Tibial nerve (tissue), 4 donors: ENCODE measurements around the gene MR1. TPM values are rescaled to one million over a fixed set of nuclear protein-coding genes. Genes with fewer than 3 reads are reported as not detected.

Source experiments
- DNase-seq, 2 donors: peaks; one replicate each; pipeline ENCODE4 v3.0.0-alpha.2; 2019; ENCODE audit warnings: low spot score in 2 of 2
- H3K27ac ChIP-seq, 4 donors: fragments of 200-600 bp; sonication (generic) in 3 of 4; one replicate each; pipeline ENCODE4 v1.5.1; 2017 to 2019; ENCODE audit warnings: mild to moderate bottlenecking in 1 of 4
- H3K27me3 ChIP-seq, 2 donors: fragments of 200-600 bp; sonication (generic) in 1 of 2; one replicate each; pipeline versions ENCODE4 v1.5.1 to v1.6.0; 2017 to 2019
- H3K36me3 ChIP-seq, 3 donors: fragments of 200-600 bp; sonication (generic); one replicate each; pipeline ENCODE4 v1.5.1; 2018 to 2019
- H3K4me1 ChIP-seq, 4 donors: fragments of 200-600 bp; sonication (generic) in 3 of 4; one replicate each; pipeline ENCODE4 v1.5.1; 2017 to 2019
- H3K4me3 ChIP-seq, 4 donors: fragments of 200-600 bp; sonication (generic) in 3 of 4; one replicate each; pipeline ENCODE4 v1.5.1; 2017 to 2019; ENCODE audit warnings: mild to moderate bottlenecking in 1 of 4, moderate library complexity in 1 of 4
- H3K9me3 ChIP-seq, 4 donors: fragments of 200-600 bp; sonication (generic) in 3 of 4; one replicate each; pipeline ENCODE4 v1.5.1; 2017 to 2019
- EP300 ChIP-seq, 2 donors: sonication (generic); formaldehyde crosslinking; IDR thresholded peaks; one replicate each; pipeline ENCODE4 v1.6.1; 2017; ENCODE audit warnings: antibody characterized with exemption in 2 of 2, mild to moderate bottlenecking in 1 of 2
- POLR2A ChIP-seq, 2 donors: fragments of 450-650 bp; IDR thresholded peaks; one replicate each; pipeline ENCODE4 v1.6.1; 2017; ENCODE audit warnings: antibody characterized with exemption in 2 of 2, mild to moderate bottlenecking in 2 of 2, moderate library complexity in 2 of 2
- WGBS, 2 donors: methylation state at CpG; one replicate each; pipeline ENCODE4 v1.1.5; 2018; 5-methylcytosine and 5-hydroxymethylcytosine counted together
- total RNA-seq, 4 donors: library from RNA; depleted of rRNA; stranded (reverse); fragments of >200 nt; gene quantifications; one replicate each; pipeline ENCODE4 v1.1.0, GENCODE V29; 2016
- TF ChIP-seq, protein P1 (sequence below), 5 experiments: fragments of 200-600 bp in 3 of 5; fragments of 450-650 bp in 2 of 5; sonication (generic) in 3 of 5; IDR thresholded peaks; one replicate each; pipeline ENCODE4 v1.5.1; 2016 to 2019; ENCODE audit warnings: antibody characterized with exemption in 5 of 5, mild to moderate bottlenecking in 3 of 5, moderate library complexity in 2 of 5

Gene MR1
- total RNA-seq, 4 donors from 2014 or later, result 9.2 to 26.2 (median 10.9) TPM

DNA sequence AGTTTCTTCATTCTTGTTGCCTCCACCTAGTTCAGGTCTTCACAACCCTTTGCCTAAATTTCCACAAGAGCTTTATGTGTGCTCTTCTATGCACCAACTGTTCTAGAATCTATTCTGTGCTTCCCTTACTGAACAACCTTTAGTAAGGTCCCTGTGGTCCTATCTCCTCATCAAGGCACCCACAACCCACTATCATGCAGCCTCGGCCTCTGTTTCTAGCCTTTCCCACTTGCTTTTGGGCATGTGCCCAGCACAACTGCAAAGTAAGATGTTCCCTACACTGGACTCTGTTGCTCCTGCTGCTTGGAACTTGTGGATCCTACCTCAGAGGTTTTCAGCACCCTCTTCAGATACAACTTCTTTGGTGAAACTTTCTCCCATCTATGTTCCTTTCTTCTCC lies 52.3 kb downstream of the MR1 start:
- Histone ChIP-seq H3K4me3 (no peak overlapping the region), H3K27me3 (no peaks in the 10 kb centered on the region), H3K9me3 (no peaks in the 10 kb centered on the region), H3K4me1 (peaks cover 0 to 24% (median 3%) of the 10 kb centered on the region in 4 donors), H3K36me3 (no peaks in the 10 kb centered on the region), H3K27ac (no peak overlapping the region)
- TF ChIP-seq POLR2A (IDR thresholded peaks at IDR 0.05), result no peak
- no peak for TF ChIP-seq EP300 (IDR thresholded peaks at IDR 0.05)
- TF ChIP-seq, protein P1, sequence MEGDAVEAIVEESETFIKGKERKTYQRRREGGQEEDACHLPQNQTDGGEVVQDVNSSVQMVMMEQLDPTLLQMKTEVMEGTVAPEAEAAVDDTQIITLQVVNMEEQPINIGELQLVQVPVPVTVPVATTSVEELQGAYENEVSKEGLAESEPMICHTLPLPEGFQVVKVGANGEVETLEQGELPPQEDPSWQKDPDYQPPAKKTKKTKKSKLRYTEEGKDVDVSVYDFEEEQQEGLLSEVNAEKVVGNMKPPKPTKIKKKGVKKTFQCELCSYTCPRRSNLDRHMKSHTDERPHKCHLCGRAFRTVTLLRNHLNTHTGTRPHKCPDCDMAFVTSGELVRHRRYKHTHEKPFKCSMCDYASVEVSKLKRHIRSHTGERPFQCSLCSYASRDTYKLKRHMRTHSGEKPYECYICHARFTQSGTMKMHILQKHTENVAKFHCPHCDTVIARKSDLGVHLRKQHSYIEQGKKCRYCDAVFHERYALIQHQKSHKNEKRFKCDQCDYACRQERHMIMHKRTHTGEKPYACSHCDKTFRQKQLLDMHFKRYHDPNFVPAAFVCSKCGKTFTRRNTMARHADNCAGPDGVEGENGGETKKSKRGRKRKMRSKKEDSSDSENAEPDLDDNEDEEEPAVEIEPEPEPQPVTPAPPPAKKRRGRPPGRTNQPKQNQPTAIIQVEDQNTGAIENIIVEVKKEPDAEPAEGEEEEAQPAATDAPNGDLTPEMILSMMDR (IDR thresholded peaks at IDR 0.05), result no peak
- 85 to 100% methylated on average over 1 of the region's 1 CpG for WGBS, 2 donors
- no peak for DNase-seq

DNA sequence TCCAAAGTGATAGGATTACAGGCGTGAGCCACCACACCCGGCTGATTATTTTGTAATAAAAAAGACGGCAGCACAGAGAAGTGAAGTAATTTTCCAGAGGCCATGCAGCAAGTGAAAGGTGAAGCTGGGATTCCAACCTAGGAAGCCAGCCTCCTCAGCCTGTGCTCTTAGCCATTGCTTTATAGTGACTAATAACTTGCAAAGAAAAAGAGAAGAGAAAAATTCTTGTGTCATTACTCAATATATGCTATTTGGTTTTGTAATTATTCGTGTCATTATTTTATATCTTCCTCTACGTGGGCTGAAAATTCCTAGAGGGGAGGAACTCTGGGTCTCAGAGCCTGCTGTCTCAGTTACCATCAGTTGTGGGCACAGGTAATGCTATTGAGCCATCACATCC lies 53.1 kb downstream of the MR1 start:
- Histone ChIP-seq H3K36me3 (no peaks in the 10 kb centered on the region), H3K27ac (no peak overlapping the region), H3K9me3 (no peaks in the 10 kb centered on the region), H3K4me1 (peaks cover 0 to 31% (median 8%) of the 10 kb centered on the region in 4 donors), H3K27me3 (no peaks in the 10 kb centered on the region), H3K4me3 (no peak overlapping the region)
- no peak for TF ChIP-seq POLR2A (IDR thresholded peaks at IDR 0.05)
- WGBS, 2 donors, result 66 to 68% methylated on average over 5 of the region's 5 CpGs
- no peak for DNase-seq

DNA sequence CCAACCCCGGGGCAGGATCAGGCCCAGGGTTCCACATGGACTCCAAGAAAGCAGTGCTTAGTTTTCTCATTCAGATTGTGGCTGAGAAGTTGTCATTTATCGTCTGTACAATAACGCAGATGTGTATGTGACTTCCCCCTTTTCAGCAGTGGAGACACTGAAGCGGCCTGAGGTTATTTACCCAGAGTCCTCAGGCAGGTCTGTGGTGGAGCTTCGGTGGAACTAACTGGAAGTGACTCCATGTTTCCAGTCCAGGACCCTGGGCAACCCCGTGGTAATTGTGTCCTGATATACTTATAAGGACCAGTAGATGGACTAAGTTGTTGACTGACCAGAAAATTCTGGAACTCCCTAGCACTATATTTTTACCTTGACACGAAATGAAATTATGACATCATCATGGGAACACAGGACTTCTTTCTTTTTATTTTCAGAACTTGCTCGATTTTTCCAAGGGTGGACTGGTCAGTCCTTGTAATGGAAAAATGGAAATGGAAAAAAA lies 53.7 kb downstream of the MR1 start:
- WGBS, 2 donors, result 70 to 76% methylated on average over 8 of the region's 8 CpGs
- Histone ChIP-seq H3K4me1 (peaks cover 0 to 36% (median 8%) of the 10 kb centered on the region in 4 donors), H3K27me3 (no peaks in the 10 kb centered on the region), H3K9me3 (no peaks in the 10 kb centered on the region), H3K36me3 (no peaks in the 10 kb centered on the region), H3K4me3 (no peak overlapping the region), H3K27ac (peak overlapping the region in 1 of 4 donors; percentile 88)
- peak in 1 of 2 donors; percentile 19 for TF ChIP-seq EP300 (IDR thresholded peaks at IDR 0.05)
- TF ChIP-seq, protein P1 (IDR thresholded peaks at IDR 0.05), result no peak
- no peak for DNase-seq

DNA sequence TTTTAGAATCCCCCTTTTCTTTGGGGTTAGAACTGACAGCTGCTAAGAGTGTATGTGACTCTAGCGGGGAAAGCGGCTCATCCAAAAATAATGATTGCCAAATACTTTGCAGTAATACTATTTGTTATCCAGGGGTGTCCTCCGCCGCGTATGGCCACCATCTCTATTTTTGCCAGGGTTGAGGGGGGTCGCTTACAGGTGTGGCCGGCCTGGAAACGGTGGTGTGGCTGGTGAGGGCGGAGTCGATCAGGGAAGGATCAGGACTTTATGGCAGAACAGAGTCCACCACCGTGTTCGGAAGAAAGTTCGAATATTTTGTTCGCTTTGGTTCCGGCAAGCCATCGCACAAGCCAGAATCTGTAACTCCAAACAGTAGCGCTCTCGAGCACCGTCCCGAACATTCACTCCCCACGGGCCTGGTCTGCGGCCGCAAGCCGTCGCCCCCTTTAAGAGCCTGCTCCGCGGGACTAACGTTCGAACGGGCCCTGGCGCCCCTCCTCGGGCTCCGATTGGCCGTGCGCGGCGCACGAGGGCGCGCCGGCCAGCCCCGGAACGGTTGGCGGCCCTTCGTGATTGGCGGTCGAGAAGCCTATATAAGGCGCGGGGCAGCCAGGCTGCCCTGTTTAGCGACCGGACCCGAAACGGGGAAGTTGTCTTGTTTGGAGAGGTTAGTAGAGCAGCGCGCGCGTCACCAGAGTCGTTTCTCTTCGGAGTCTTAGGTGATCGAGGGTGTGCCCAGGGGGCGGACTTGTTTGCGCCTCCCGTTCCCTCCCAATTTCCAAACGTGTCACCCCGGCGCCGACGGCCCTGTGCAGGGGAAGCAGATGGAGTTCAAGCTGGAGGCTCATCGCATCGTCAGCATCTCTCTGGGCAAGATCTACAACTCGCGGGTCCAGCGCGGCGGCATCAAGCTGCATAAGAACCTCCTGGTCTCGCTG lies 54.6 kb downstream of the MR1 start, which contains the start of gene IER5:
Gene IER5, plus strand, starts transcription at position 622 of the 938 bp plus-strand sequence. Its CDS starts 203 bp downstream, at position 825.
- TF ChIP-seq POLR2A (IDR thresholded peaks at IDR 0.05) (peak; percentile 100), EP300 (IDR thresholded peaks at IDR 0.05) (peak; percentile 76 to 100)
- TF ChIP-seq, protein P1 (IDR thresholded peaks at IDR 0.05), result peak in 3 of 5 experiments; percentile 4 to 52 (median 24)
- Histone ChIP-seq H3K9me3 (no peaks in the 10 kb centered on the region), H3K27me3 (no peaks in the 10 kb centered on the region), H3K4me1 (peaks cover 0 to 43% (median 10%) of the 10 kb centered on the region in 4 donors), H3K27ac (peak within 1 kb of the TSS; percentile 78 to 91 (median 89)), H3K36me3 (no peaks in the 10 kb centered on the region), H3K4me3 (peak within 1 kb of the TSS; percentile 75 to 85 (median 82))
- DNase-seq, result peak; percentile 94 to 98
- WGBS, 2 donors, result 5 to 6% methylated on average over 37 to 40 of the region's 76 CpGs

DNA sequence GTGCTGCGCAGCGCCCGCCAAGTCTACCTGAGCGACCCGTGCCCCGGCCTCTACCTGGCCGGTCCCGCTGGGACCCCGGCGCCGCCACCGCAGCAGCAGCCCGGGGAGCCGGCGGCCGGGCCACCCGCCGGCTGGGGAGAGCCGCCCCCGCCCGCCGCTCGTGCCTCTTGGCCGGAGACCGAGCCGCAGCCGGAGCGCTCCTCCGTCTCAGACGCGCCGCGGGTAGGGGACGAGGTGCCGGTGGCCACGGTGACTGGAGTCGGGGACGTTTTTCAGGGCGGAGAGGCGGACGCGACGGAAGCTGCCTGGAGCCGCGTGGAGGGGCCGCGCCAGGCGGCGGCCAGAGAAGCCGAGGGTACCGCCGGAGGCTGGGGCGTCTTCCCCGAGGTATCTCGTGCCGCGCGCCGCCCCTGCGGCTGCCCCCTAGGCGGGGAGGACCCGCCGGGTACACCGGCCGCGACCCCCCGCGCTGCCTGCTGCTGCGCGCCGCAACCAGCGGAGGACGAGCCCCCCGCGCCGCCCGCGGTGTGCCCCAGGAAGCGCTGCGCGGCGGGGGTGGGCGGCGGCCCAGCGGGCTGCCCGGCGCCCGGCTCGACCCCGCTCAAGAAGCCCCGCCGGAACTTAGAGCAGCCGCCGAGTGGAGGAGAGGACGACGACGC lies 55.4 kb downstream of the MR1 start:
- Histone ChIP-seq H3K4me3 (peak overlapping the region; percentile 75 to 85 (median 82)), H3K27me3 (no peaks in the 10 kb centered on the region), H3K4me1 (peaks cover 0 to 48% (median 12%) of the 10 kb centered on the region in 4 donors), H3K9me3 (no peaks in the 10 kb centered on the region), H3K36me3 (peaks cover 0 to 4% (median 0%) of the 10 kb centered on the region in 3 donors), H3K27ac (peak overlapping the region; percentile 78 to 91 (median 89))
- WGBS, 2 donors, result 0% methylated on average over 33 to 37 of the region's 97 CpGs
- TF ChIP-seq EP300 (IDR thresholded peaks at IDR 0.05) (no peak), POLR2A (IDR thresholded peaks at IDR 0.05) (no peak)
- TF ChIP-seq, protein P1 (IDR thresholded peaks at IDR 0.05), result no peak
- DNase-seq, result no peak
